ENCODE data around the gene PTPRN2.

- TF ChIP-seq CTCF (IDR thresholded peaks at IDR 0.05; ENCODE audit: extremely low read depth in 1 of 2, insufficient read depth in 1 of 2, low read depth in 1 of 2, low read length in 2 of 2) = no peak
- TF ChIP-seq GATA2 (IDR thresholded peaks at IDR 0.05; ENCODE audit: insufficient read depth, insufficient read length, low read depth, low read length) = no peak
- no peak for TF ChIP-seq EZH2 (IDR thresholded peaks at IDR 0.05; ENCODE audit: borderline replicate concordance, low read depth, low read length, severe bottlenecking)
- no peak for TF ChIP-seq POLR2A (IDR thresholded peaks at IDR 0.05; ENCODE audit: low read depth, low read length)
- TF ChIP-seq POLR2AphosphoS5 (IDR thresholded peaks at IDR 0.05; ENCODE audit: insufficient read depth, low read depth, low read length) = no peak
Observed at GRCh38 chr7:157587051-157587804, 1000.4 kb downstream of the PTPRN2 start.

Data from endothelial cell of umbilical vein (primary cell).